ENCODE data around the gene AP3S1. TPM values are rescaled to one million over a fixed set of nuclear protein-coding genes. Genes with fewer than 3 reads are reported as not detected.

Gene AP3S1
- total and polyA plus RNA-seq, 2 of the 13 experiments (the other 11 are each of a cell fraction or from before 2014, with no cell fraction given) = 50.5 to 85.9 TPM

DNA sequence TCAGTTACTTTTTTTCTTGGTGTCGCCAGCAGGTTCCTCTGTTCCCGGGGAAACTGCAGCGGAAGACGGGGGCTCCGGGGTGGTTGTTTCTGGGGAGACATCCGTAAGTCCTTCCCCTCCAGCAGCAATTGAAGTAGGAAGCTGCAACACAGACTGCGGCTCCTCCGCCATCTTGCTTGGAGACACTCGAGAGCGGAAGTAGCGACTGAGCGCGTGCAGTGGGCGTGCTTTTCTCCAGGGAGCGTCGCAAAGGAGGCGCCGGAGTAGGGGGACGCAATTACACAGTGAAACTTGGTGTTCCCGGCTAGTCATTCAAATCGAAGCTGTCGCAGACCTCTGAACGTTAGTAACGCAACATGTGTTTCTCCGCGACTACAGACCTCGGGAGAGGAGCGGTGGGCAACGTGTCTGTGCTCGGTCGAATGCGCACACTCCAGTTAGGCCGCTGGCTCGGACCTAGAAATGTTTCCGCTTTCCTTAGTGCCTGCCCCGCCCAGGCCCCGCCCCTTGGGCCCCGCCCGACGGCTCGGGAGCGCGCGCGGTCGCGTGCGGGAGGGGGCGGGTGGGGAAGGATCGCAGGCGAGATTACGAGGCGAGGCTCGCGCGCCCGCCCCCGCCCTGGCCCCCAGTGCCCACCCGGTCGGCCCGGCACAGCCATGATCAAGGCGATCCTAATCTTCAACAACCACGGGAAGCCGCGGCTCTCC, at the start of gene AP3S1, which contains the start of gene ATG12 (continued):
- peak; percentile 87; the same call in 1 of the 2 replicates for TF ChIP-seq ARHGAP35 (CRISPR knock-in tag; IDR thresholded peaks at IDR 0.05; ENCODE audit: borderline replicate concordance)
- TF ChIP-seq, protein P1, sequence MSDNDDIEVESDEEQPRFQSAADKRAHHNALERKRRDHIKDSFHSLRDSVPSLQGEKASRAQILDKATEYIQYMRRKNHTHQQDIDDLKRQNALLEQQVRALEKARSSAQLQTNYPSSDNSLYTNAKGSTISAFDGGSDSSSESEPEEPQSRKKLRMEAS (IDR thresholded peaks at IDR 0.05) = peak; percentile 93
- no peak for TF ChIP-seq ZNF260 (CRISPR knock-in tag; IDR thresholded peaks at IDR 0.05; ENCODE audit: borderline replicate concordance, low read depth)
- TF ChIP-seq SYNCRIP (IDR thresholded peaks at IDR 0.05; ENCODE audit: insufficient read depth, low read depth, low read length) = no peak
- no peak for TF ChIP-seq ZNF24 (IDR thresholded peaks at IDR 0.05)
- TF ChIP-seq, protein P2, sequence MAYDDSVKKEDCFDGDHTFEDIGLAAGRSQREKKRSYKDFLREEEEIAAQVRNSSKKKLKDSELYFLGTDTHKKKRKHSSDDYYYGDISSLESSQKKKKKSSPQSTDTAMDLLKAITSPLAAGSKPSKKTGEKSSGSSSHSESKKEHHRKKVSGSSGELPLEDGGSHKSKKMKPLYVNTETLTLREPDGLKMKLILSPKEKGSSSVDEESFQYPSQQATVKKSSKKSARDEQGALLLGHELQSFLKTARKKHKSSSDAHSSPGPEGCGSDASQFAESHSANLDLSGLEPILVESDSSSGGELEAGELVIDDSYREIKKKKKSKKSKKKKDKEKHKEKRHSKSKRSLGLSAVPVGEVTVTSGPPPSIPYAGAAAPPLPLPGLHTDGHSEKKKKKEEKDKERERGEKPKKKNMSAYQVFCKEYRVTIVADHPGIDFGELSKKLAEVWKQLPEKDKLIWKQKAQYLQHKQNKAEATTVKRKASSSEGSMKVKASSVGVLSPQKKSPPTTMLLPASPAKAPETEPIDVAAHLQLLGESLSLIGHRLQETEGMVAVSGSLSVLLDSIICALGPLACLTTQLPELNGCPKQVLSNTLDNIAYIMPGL (CRISPR knock-in tag; IDR thresholded peaks at IDR 0.05; ENCODE audit: borderline replicate concordance in 1 of 2, low read depth in 1 of 2) = peak in 1 of 2 experiments; percentile 31; a peak in 1 of 4 replicates
- TF ChIP-seq, protein P3, sequence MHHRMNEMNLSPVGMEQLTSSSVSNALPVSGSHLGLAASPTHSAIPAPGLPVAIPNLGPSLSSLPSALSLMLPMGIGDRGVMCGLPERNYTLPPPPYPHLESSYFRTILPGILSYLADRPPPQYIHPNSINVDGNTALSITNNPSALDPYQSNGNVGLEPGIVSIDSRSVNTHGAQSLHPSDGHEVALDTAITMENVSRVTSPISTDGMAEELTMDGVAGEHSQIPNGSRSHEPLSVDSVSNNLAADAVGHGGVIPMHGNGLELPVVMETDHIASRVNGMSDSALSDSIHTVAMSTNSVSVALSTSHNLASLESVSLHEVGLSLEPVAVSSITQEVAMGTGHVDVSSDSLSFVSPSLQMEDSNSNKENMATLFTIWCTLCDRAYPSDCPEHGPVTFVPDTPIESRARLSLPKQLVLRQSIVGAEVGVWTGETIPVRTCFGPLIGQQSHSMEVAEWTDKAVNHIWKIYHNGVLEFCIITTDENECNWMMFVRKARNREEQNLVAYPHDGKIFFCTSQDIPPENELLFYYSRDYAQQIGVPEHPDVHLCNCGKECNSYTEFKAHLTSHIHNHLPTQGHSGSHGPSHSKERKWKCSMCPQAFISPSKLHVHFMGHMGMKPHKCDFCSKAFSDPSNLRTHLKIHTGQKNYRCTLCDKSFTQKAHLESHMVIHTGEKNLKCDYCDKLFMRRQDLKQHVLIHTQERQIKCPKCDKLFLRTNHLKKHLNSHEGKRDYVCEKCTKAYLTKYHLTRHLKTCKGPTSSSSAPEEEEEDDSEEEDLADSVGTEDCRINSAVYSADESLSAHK (CRISPR knock-in tag; IDR thresholded peaks at IDR 0.05; ENCODE audit: borderline replicate concordance) = 0 out of 2 replicates have a peak, but pooled peaks have one; percentile 44
- no peak for TF ChIP-seq TBP (CRISPR knock-in tag; IDR thresholded peaks at IDR 0.05)
- TF ChIP-seq, protein P4, sequence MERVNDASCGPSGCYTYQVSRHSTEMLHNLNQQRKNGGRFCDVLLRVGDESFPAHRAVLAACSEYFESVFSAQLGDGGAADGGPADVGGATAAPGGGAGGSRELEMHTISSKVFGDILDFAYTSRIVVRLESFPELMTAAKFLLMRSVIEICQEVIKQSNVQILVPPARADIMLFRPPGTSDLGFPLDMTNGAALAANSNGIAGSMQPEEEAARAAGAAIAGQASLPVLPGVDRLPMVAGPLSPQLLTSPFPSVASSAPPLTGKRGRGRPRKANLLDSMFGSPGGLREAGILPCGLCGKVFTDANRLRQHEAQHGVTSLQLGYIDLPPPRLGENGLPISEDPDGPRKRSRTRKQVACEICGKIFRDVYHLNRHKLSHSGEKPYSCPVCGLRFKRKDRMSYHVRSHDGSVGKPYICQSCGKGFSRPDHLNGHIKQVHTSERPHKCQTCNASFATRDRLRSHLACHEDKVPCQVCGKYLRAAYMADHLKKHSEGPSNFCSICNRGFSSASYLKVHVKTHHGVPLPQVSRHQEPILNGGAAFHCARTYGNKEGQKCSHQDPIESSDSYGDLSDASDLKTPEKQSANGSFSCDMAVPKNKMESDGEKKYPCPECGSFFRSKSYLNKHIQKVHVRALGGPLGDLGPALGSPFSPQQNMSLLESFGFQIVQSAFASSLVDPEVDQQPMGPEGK (CRISPR knock-in tag; IDR thresholded peaks at IDR 0.05) = peak; percentile 89
- peak; percentile 64; the same call in 1 of the 2 replicates for TF ChIP-seq ZNF225 (CRISPR knock-in tag; IDR thresholded peaks at IDR 0.05)
- peak; percentile 83 for TF ChIP-seq FOXK1 (CRISPR knock-in tag; IDR thresholded peaks at IDR 0.05; ENCODE audit: borderline replicate concordance, low read depth)
- TF ChIP-seq, protein P5, sequence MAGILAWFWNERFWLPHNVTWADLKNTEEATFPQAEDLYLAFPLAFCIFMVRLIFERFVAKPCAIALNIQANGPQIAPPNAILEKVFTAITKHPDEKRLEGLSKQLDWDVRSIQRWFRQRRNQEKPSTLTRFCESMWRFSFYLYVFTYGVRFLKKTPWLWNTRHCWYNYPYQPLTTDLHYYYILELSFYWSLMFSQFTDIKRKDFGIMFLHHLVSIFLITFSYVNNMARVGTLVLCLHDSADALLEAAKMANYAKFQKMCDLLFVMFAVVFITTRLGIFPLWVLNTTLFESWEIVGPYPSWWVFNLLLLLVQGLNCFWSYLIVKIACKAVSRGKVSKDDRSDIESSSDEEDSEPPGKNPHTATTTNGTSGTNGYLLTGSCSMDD (CRISPR knock-in tag; IDR thresholded peaks at IDR 0.05) = no peak
- TF ChIP-seq PHF8 (CRISPR knock-in tag; IDR thresholded peaks at IDR 0.05) = peak; percentile 93
- TF ChIP-seq ZNF530 (CRISPR knock-in tag; IDR thresholded peaks at IDR 0.05; ENCODE audit: low read depth) = 0 out of 2 replicates have a peak, but pooled peaks have one; percentile 77
- no peak for TF ChIP-seq TBL1XR1 (IDR thresholded peaks at IDR 0.05; ENCODE audit: borderline replicate concordance, low read length, partially characterized antibody)
- peak in 1 of 2 experiments; percentile 87; a peak in 2 of 4 replicates for TF ChIP-seq KLF16 (CRISPR knock-in tag; IDR thresholded peaks at IDR 0.05)
- peak; percentile 70 for TF ChIP-seq SIN3B (IDR thresholded peaks at IDR 0.05; ENCODE audit: low read length)
- TF ChIP-seq MIER3 (CRISPR knock-in tag; IDR thresholded peaks at IDR 0.05; ENCODE audit: borderline replicate concordance) = peak; percentile 65; the same call in 1 of the 2 replicates
- no peak for TF ChIP-seq TEAD2 (CRISPR knock-in tag; IDR thresholded peaks at IDR 0.05)
- no peak for TF ChIP-seq ZNF383 (CRISPR knock-in tag; IDR thresholded peaks at IDR 0.05; ENCODE audit: borderline replicate concordance)
- no peak for TF ChIP-seq ZFYVE20 (CRISPR knock-in tag; IDR thresholded peaks at IDR 0.05; ENCODE audit: borderline replicate concordance, low read depth)

Data from HepG2 (cell line).